HepG2 (cell line): ENCODE measurements around the gene PPM1G. TPM values are rescaled to one million over a fixed set of nuclear protein-coding genes. Genes with fewer than 3 reads are reported as not detected.

ENCODE experiments used
- BCL6 ChIP-seq: IDR thresholded peaks from 2 replicates; pipeline ENCODE4 v1.6.1; 2016; ENCODE audit warnings: missing genetic modification reagents, missing compliant biosample characterization
- CENPX ChIP-seq: sonication (generic); formaldehyde crosslinking; IDR thresholded peaks from 2 replicates; pipeline ENCODE4 v1.9.0; 2021; ENCODE audit warnings: mild to moderate bottlenecking, missing genetic modification reagents, moderate library complexity
- FOXO1 ChIP-seq: sonication (generic); formaldehyde crosslinking; IDR thresholded peaks from 2 replicates; pipeline ENCODE4 v1.4.0; 2020; ENCODE audit warnings: missing genetic modification reagents
- GATAD1 ChIP-seq: IDR thresholded peaks from 2 replicates; pipeline ENCODE4 v1.6.1; 2016; ENCODE audit warnings: missing genetic modification reagents, missing compliant biosample characterization
- HNRNPLL ChIP-seq: fragments of 200-400 bp; formaldehyde crosslinking; IDR thresholded peaks from 2 replicates; pipeline ENCODE4 v1.6.1; 2017; ENCODE audit warnings: mild to moderate bottlenecking, low read depth, low read length; ENCODE audit not compliant: poor library complexity, severe bottlenecking
- JUN ChIP-seq: sonication (generic); formaldehyde crosslinking; IDR thresholded peaks from 2 replicates; pipeline ENCODE4 v1.4.0; 2020; ENCODE audit warnings: mild to moderate bottlenecking, missing genetic modification reagents
- MBD4 ChIP-seq: IDR thresholded peaks from 2 replicates; pipeline ENCODE4 v1.6.1; 2012; ENCODE audit warnings: low read length, inconsistent platforms, borderline replicate concordance
- MTF1 ChIP-seq: sonication (generic); formaldehyde crosslinking; IDR thresholded peaks from 2 replicates; pipeline ENCODE4 v1.5.0; 2020; ENCODE audit warnings: missing genetic modification reagents
- NFYC ChIP-seq: IDR thresholded peaks from 2 replicates; pipeline ENCODE4 v1.6.1; 2016; ENCODE audit warnings: missing genetic modification reagents, missing compliant biosample characterization
- RCOR2 ChIP-seq: IDR thresholded peaks from 2 replicates; pipeline ENCODE4 v1.6.1; 2016; ENCODE audit warnings: missing biosample characterization, missing genetic modification reagents
- REL ChIP-seq: sonication (generic); formaldehyde crosslinking; conservative IDR thresholded peaks from 2 replicates; pipeline ENCODE4 v1.8.0; 2022; ENCODE audit warnings: mild to moderate bottlenecking, missing genetic modification reagents, moderate library complexity
- SOX13 ChIP-seq, 3 experiments: fragments of 450-650 bp in 1 of 3; sonication (generic) in 1 of 3; formaldehyde crosslinking in 1 of 3; IDR thresholded peaks in 2 of 3; conservative IDR thresholded peaks in 1 of 3; 2 replicates each; pipeline versions ENCODE4 v1.5.0 to v1.6.1; 2016 to 2020; ENCODE audit warnings: antibody characterized with exemption in 1 of 3, mild to moderate bottlenecking in 1 of 3, missing compliant biosample characterization in 1 of 3, missing genetic modification reagents in 1 of 3, moderate library complexity in 1 of 3
- SYNCRIP ChIP-seq: fragments of 200-400 bp; formaldehyde crosslinking; IDR thresholded peaks from 2 replicates; pipeline ENCODE4 v1.6.1; 2018; ENCODE audit warnings: mild to moderate bottlenecking, low read depth, low read length; ENCODE audit not compliant: insufficient read depth
- ZFP36L2 ChIP-seq: sonication (generic); formaldehyde crosslinking; IDR thresholded peaks from 2 replicates; pipeline ENCODE4 v1.4.0; 2020; ENCODE audit warnings: missing genetic modification reagents
- ZFP62 ChIP-seq: sonication (generic); formaldehyde crosslinking; IDR thresholded peaks from 2 replicates; pipeline ENCODE4 v1.4.0; 2020; ENCODE audit warnings: missing genetic modification reagents
- ZNF160 ChIP-seq: sonication (generic); formaldehyde crosslinking; IDR thresholded peaks from 2 replicates; pipeline ENCODE4 v1.8.0; 2022; ENCODE audit warnings: mild to moderate bottlenecking, inconsistent platforms, missing genetic modification reagents
- ZNF296 ChIP-seq: sonication (generic); formaldehyde crosslinking; conservative IDR thresholded peaks from 2 replicates; pipeline ENCODE4 v1.5.0; 2020; ENCODE audit warnings: mild to moderate bottlenecking, missing genetic modification reagents
- ZNF34 ChIP-seq: sonication (generic); formaldehyde crosslinking; IDR thresholded peaks from 2 replicates; pipeline ENCODE4 v1.4.0; 2020; ENCODE audit warnings: mild to moderate bottlenecking, missing genetic modification reagents, borderline replicate concordance
- ZNF350 ChIP-seq: sonication (generic); formaldehyde crosslinking; IDR thresholded peaks from 2 replicates; pipeline ENCODE4 v1.4.0; 2020; ENCODE audit warnings: mild to moderate bottlenecking, low read depth, missing genetic modification reagents, borderline replicate concordance
- ZNF546 ChIP-seq: sonication (generic); formaldehyde crosslinking; conservative IDR thresholded peaks from 2 replicates; pipeline ENCODE4 v1.8.1; 2023; ENCODE audit warnings: mild to moderate bottlenecking, missing genetic modification reagents
- ZNF547 ChIP-seq: sonication (generic); formaldehyde crosslinking; IDR thresholded peaks from 2 replicates; pipeline ENCODE4 v1.5.1; 2020; ENCODE audit warnings: mild to moderate bottlenecking, missing genetic modification reagents
- ZNF567 ChIP-seq: sonication (generic); formaldehyde crosslinking; IDR thresholded peaks from 2 replicates; pipeline ENCODE4 v1.8.1; 2023; ENCODE audit warnings: mild to moderate bottlenecking, missing genetic modification reagents, borderline replicate concordance
- ZNF569 ChIP-seq: sonication (generic); formaldehyde crosslinking; IDR thresholded peaks from 2 replicates; pipeline ENCODE4 v1.5.0; 2020; ENCODE audit warnings: mild to moderate bottlenecking, missing genetic modification reagents, moderate library complexity, borderline replicate concordance
- ZNF839 ChIP-seq: sonication (generic); formaldehyde crosslinking; IDR thresholded peaks from 2 replicates; pipeline ENCODE4 v1.4.0; 2020; ENCODE audit warnings: missing genetic modification reagents, mild to moderate bottlenecking, borderline replicate concordance
- ZSCAN20 ChIP-seq: sonication (generic); formaldehyde crosslinking; IDR thresholded peaks from 2 replicates; pipeline ENCODE4 v1.4.0; 2020; ENCODE audit warnings: missing genetic modification reagents, mild to moderate bottlenecking, borderline replicate concordance
- polyA plus RNA-seq, 8 experiments: library from polyadenylated mRNA; depleted of rRNA in 3 of 8; stranded (reverse) in 7 of 8; unstranded in 1 of 8; fragments of >200 nt; fragmentation: Illumina TruSeq in 4 of 8; extraction: Trizol in 4 of 8; gene quantifications; 2 replicates each; pipeline versions ENCODE4 v1.2.1 to v1.2.3, GENCODE V29; 2011 to 2016; ENCODE audit warnings: low read depth in 4 of 8, missing spikeins in 1 of 8, mixed read lengths in 1 of 8; ENCODE audit not compliant: insufficient read depth in 1 of 8
- total RNA-seq, 5 experiments: library from RNA; depleted of rRNA; stranded (reverse); fragments of >200 nt; fragmentation: Illumina TruSeq; extraction: Trizol; gene quantifications; 2 replicates each; pipeline ENCODE4 v1.2.3, GENCODE V29; 2016; ENCODE audit warnings: low read depth in 1 of 5
- TF ChIP-seq, protein P1 (sequence below): sonication (generic); formaldehyde crosslinking; IDR thresholded peaks from 2 replicates; pipeline ENCODE4 v1.4.0; 2020; ENCODE audit warnings: mild to moderate bottlenecking, missing genetic modification reagents
- TF ChIP-seq, protein P2 (sequence below): sonication (generic); formaldehyde crosslinking; IDR thresholded peaks from 2 replicates; pipeline ENCODE4 v1.8.0; 2022; ENCODE audit warnings: missing genetic modification reagents, low read depth, mild to moderate bottlenecking, borderline replicate concordance
- TF ChIP-seq, protein P3 (sequence below): sonication (generic); formaldehyde crosslinking; IDR thresholded peaks from 2 replicates; pipeline ENCODE4 v1.5.0; 2020; ENCODE audit warnings: mild to moderate bottlenecking, missing genetic modification reagents

The PPM1G gene
- total and polyA plus RNA-seq, 2 of the 13 experiments (the other 11 are each of a cell fraction or from before 2014, with no cell fraction given) = 58.2 to 213 TPM

DNA sequence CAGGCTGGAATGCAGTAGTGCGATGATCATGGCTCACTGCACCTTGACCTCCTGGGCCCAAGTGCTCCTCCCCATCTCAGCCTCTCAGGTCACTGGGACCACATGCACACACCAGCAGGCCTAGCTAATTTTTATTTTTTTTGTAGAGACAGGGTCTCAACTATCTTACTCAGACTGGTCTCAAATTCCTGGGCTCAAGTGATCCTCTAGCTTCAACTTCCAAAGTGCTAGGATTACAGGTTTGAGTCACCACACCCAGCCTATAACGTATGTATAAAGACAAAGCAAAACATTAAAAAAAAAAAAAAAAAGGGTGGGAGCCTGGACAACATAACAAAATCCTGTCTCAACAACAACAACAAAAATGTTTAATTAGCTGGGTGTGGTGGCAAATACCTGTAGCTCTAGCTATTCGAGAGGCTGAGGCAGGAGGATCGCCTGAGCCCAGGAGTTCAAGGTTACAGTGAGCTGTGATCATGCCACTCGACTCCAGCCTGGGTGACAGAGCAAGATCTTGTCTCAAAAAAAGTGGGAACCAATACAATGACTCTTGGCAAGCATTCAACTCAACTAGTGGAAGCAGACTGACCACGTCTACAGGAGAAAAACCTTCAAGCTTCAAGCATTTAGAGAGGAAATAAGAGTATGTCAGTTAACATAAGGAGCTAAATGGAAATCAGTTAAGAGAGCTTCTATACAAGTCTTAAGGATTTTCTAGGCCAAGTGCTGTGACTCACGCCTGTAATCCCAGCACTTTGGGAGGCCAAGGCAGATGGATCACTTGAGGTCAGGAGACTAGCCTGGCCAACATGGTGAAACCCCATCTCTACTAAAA is 55.4 kb downstream of the PPM1G start (continued):
- no peak for TF ChIP-seq ZNF350 (CRISPR knock-in tag)
- TF ChIP-seq ZFP62 = no peak
- no peak for TF ChIP-seq HNRNPLL
- TF ChIP-seq FOXO1 (CRISPR knock-in tag) = no peak
- peak; percentile 11; the same call in 1 of the 2 replicates for TF ChIP-seq BCL6
- no peak for TF ChIP-seq NFYC
- TF ChIP-seq ZNF34 = no peak
- TF ChIP-seq, protein P1, sequence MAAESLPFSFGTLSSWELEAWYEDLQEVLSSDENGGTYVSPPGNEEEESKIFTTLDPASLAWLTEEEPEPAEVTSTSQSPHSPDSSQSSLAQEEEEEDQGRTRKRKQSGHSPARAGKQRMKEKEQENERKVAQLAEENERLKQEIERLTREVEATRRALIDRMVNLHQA = no peak
- TF ChIP-seq ZNF567 (CRISPR knock-in tag) = 0 out of 2 replicates have a peak, but pooled peaks have one; percentile 19
- TF ChIP-seq, protein P2, sequence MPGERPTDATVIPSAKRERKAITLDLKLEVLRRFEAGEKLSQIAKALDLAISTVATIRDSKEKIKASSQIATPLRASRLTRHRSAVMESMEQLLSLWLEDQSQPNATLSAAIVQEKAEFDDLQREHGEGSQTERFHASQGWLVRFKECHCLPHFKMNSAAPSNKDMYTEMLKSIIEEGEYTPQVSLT (CRISPR knock-in tag) = no peak
- no peak for TF ChIP-seq ZNF569 (CRISPR knock-in tag)
- TF ChIP-seq, protein P3, sequence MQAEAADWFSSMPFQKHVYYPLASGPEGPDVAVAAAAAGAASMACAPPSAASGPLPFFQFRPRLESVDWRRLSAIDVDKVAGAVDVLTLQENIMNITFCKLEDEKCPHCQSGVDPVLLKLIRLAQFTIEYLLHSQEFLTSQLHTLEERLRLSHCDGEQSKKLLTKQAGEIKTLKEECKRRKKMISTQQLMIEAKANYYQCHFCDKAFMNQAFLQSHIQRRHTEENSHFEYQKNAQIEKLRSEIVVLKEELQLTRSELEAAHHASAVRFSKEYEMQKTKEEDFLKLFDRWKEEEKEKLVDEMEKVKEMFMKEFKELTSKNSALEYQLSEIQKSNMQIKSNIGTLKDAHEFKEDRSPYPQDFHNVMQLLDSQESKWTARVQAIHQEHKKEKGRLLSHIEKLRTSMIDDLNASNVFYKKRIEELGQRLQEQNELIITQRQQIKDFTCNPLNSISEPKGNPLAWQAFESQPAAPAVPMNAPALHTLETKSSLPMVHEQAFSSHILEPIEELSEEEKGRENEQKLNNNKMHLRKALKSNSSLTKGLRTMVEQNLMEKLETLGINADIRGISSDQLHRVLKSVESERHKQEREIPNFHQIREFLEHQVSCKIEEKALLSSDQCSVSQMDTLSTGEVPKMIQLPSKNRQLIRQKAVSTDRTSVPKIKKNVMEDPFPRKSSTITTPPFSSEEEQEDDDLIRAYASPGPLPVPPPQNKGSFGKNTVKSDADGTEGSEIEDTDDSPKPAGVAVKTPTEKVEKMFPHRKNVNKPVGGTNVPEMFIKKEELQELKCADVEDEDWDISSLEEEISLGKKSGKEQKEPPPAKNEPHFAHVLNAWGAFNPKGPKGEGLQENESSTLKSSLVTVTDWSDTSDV = no peak
- no peak for TF ChIP-seq ZSCAN20 (CRISPR knock-in tag)
- TF ChIP-seq ZNF839 (CRISPR knock-in tag) = no peak
- TF ChIP-seq MBD4 = peak; percentile 33; the same call in 1 of the 2 replicates
- no peak for TF ChIP-seq ZNF546
- no peak for TF ChIP-seq RCOR2
- no peak for TF ChIP-seq ZFP36L2 (CRISPR knock-in tag)
- TF ChIP-seq ZNF547 (CRISPR knock-in tag) = no peak; the same call in 1 of the 2 replicates
- no peak for TF ChIP-seq CENPX (CRISPR knock-in tag)
- TF ChIP-seq SOX13 (IDR thresholded peaks at IDR 0.05) = no peak
- peak in 1 of 2 experiments; percentile 60; a peak in 2 of 4 replicates for TF ChIP-seq SOX13 (CRISPR knock-in tag; conservative IDR thresholded peaks at IDR 0.05 in 1 of 2, IDR thresholded peaks at IDR 0.05 in 1 of 2)
- no peak for TF ChIP-seq GATAD1 (CRISPR knock-in tag)
- TF ChIP-seq SYNCRIP = no peak
- TF ChIP-seq JUN (CRISPR knock-in tag) = no peak
- no peak for TF ChIP-seq ZNF296
- TF ChIP-seq MTF1 (CRISPR knock-in tag) = no peak
- TF ChIP-seq ZNF160 (CRISPR knock-in tag) = no peak
- TF ChIP-seq REL = no peak
